Peyer's patch (tissue), 4 donors: ENCODE measurements around the gene CYB561. TPM values are rescaled to one million over a fixed set of nuclear protein-coding genes. Genes with fewer than 3 reads are reported as not detected.

ENCODE experiments used
- DNase-seq, 3 donors: peaks; one replicate each; pipeline ENCODE4 v3.0.0-alpha.2; 2017 to 2019
- H3K27ac ChIP-seq, 4 donors: fragments of 200-600 bp; sonication (generic); one replicate each; pipeline ENCODE4 v1.5.1; 2016 to 2019
- H3K27me3 ChIP-seq, 2 donors: fragments of 200-600 bp; sonication (generic); one replicate each; pipeline ENCODE4 v1.5.1; 2019
- H3K36me3 ChIP-seq, 3 donors: fragments of 200-600 bp; sonication (generic); one replicate each; pipeline ENCODE4 v1.5.1; 2016 to 2019
- H3K4me1 ChIP-seq, 4 donors: fragments of 200-600 bp; sonication (generic); one replicate each; pipeline ENCODE4 v1.5.1; 2016 to 2019
- H3K4me3 ChIP-seq, 4 donors: fragments of 200-600 bp; sonication (generic); 1 replicate in 3 of 4; 2 replicates in 1 of 4; pipeline ENCODE4 v1.5.1; 2016 to 2019; ENCODE audit warnings: mild to moderate bottlenecking in 1 of 4
- H3K9me3 ChIP-seq, 4 donors: fragments of 200-600 bp; sonication (generic); one replicate each; pipeline ENCODE4 v1.5.1; 2016 to 2019; ENCODE audit warnings: mild to moderate bottlenecking in 1 of 4
- POLR2A ChIP-seq, 2 donors: fragments of 450-650 bp; IDR thresholded peaks; one replicate each; pipeline ENCODE4 v1.5.1; 2017; ENCODE audit warnings: antibody characterized with exemption in 2 of 2, mild to moderate bottlenecking in 2 of 2, moderate library complexity in 2 of 2
- total RNA-seq, 4 donors: library from RNA; depleted of rRNA; stranded (reverse); fragments of >200 nt; gene quantifications; one replicate each; pipeline ENCODE4 v1.1.0, GENCODE V29; 2016
- TF ChIP-seq, protein P1 (sequence below), 6 experiments: fragments of 450-650 bp in 4 of 6; fragments of 200-600 bp in 2 of 6; sonication (generic) in 1 of 6; IDR thresholded peaks; one replicate each; pipeline ENCODE4 v1.5.1; 2017 to 2019; ENCODE audit warnings: antibody characterized with exemption in 6 of 6, mild to moderate bottlenecking in 3 of 6, moderate library complexity in 1 of 6

CYB561 gene
- total RNA-seq, 4 donors from 2014 or later, result 42.9 to 161 (median 98.5) TPM

DNA sequence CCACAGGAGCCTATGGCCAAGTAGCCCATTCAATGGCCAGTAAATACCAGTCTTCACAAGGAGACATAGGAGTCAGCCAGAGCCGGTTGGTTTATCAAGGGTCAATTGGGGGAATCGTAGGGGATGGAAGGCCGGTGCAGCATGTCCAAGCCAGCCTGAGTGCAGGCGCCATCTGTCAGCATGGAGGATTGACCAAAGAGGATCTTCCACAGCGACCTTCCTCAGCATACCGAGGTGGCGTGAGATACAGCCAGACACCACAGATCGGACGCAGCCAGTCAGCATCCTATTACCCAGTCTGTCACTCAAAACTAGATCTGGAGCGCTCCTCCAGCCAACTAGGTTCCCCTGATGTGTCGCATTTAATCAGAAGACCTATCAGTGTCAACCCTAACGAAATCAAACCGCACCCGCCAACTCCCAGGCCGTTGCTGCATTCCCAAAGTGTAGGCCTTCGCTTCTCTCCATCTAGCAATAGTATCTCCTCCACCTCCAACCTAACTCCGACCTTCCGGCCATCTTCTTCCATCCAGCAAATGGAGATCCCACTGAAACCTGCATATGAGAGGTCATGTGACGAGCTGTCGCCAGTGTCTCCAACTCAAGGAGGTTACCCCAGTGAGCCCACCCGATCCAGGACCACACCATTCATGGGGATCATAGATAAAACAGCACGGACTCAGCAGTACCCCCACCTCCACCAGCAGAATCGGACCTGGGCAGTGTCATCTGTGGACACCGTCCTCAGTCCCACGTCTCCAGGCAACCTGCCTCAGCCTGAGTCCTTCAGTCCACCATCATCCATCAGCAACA lies 25.0 kb downstream of the CYB561 start:
- Histone ChIP-seq H3K9me3 (no peaks in the 10 kb centered on the region), H3K27ac (no peak overlapping the region), H3K27me3 (no peaks in the 10 kb centered on the region), H3K36me3 (no peaks in the 10 kb centered on the region), H3K4me1 (no peaks in the 10 kb centered on the region), H3K4me3 (no peak overlapping the region)
- DNase-seq, result no peak
- TF ChIP-seq, protein P1, sequence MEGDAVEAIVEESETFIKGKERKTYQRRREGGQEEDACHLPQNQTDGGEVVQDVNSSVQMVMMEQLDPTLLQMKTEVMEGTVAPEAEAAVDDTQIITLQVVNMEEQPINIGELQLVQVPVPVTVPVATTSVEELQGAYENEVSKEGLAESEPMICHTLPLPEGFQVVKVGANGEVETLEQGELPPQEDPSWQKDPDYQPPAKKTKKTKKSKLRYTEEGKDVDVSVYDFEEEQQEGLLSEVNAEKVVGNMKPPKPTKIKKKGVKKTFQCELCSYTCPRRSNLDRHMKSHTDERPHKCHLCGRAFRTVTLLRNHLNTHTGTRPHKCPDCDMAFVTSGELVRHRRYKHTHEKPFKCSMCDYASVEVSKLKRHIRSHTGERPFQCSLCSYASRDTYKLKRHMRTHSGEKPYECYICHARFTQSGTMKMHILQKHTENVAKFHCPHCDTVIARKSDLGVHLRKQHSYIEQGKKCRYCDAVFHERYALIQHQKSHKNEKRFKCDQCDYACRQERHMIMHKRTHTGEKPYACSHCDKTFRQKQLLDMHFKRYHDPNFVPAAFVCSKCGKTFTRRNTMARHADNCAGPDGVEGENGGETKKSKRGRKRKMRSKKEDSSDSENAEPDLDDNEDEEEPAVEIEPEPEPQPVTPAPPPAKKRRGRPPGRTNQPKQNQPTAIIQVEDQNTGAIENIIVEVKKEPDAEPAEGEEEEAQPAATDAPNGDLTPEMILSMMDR (IDR thresholded peaks at IDR 0.05), result no peak
- no peak for TF ChIP-seq POLR2A (IDR thresholded peaks at IDR 0.05)

DNA sequence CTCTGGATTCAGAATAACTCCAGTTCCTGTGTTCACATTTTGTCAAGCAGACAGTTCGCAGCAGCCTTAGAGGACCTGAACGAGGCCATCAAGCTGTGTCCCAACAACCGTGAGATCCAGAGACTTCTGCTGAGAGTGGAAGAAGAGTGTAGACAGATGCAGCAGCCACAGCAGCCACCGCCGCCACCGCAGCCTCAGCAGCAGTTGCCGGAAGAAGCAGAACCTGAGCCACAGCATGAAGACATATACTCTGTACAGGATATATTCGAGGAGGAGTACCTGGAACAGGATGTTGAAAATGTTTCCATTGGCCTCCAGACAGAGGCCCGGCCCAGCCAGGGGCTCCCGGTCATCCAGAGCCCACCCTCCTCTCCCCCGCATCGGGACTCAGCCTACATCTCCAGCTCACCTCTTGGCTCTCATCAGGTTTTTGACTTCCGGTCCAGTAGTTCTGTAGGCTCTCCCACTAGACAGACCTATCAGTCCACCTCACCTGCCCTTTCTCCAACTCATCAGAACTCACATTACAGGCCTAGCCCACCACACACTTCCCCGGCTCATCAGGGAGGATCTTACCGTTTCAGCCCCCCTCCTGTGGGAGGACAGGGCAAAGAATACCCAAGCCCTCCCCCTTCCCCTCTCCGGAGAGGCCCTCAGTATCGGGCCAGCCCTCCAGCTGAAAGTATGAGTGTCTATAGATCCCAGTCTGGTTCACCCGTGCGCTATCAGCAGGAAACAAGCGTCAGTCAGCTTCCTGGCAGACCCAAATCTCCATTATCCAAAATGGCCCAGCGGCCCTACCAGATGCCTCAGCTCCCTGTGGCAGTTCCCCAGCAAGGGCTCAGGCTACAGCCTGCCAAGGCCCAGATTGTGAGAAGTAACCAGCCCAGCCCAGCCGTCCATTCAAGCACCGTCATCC lies 25.9 kb downstream of the CYB561 start:
- H3K36me3 ChIP-seq, result no peaks in the 10 kb centered on the region
- no peaks in the 10 kb centered on the region for H3K4me1 ChIP-seq
- no peaks in the 10 kb centered on the region for H3K27me3 ChIP-seq
- no peak overlapping the region for H3K4me3 ChIP-seq
- peak overlapping the region in 1 of 4 donors; percentile 46 for H3K27ac ChIP-seq
- H3K9me3 ChIP-seq, result no peaks in the 10 kb centered on the region
- TF ChIP-seq, protein P1 (IDR thresholded peaks at IDR 0.05), result no peak
- no peak for TF ChIP-seq POLR2A (IDR thresholded peaks at IDR 0.05)
- DNase-seq, result no peak

DNA sequence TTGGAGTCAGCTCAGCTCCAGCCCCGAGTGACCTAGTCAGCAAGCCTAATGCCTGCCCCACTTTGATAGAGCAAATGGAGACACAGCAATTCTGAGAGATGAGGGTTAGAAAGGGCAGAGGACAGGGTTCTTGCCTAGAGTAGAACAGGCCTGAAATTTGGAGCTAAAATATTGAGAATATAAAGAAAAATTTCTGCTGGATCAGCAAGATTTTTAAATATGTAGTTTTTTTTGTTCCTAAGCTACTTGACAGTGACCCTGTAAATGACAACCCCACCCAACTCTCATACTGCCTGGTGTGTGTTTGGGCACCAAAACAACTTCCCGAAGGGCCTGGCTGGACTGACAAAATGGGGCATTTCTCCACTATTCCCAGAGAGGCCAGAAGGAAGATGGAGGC lies 26.7 kb downstream of the CYB561 start:
- no peaks in the 10 kb centered on the region for H3K27me3 ChIP-seq

DNA sequence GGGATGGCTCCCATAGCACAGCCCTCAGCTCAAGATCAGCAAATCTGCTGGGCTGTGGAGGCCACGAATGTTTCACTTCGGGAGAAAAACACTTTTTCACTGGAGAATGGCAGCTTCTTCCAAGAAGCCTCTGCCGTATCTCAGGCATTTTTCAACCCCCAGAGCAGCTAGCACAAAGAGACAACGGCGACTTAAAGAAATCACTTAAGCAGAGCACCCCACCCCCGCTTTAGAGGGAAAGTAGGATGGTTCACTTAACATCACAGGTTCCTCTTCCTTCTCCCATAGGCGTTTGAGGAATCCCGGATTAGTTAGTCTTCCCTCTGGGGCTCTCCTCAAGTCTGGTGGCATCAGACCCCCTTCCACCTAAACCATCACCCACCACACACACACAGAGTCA lies 27.6 kb downstream of the CYB561 start:
- peaks cover 0 to 1% (median 0%) of the 10 kb centered on the region in 3 donors for H3K36me3 ChIP-seq
- no peaks in the 10 kb centered on the region for H3K27me3 ChIP-seq
- H3K4me3 ChIP-seq, result no peak overlapping the region
- no peak overlapping the region for H3K27ac ChIP-seq
- no peaks in the 10 kb centered on the region for H3K9me3 ChIP-seq
- no peaks in the 10 kb centered on the region for H3K4me1 ChIP-seq
- no peak for DNase-seq
- no peak for TF ChIP-seq POLR2A (IDR thresholded peaks at IDR 0.05)
- TF ChIP-seq, protein P1 (IDR thresholded peaks at IDR 0.05), result no peak

More for the DNA sequence above, 26.7 kb downstream of the CYB561 start:
- Histone ChIP-seq H3K4me1 (no peaks in the 10 kb centered on the region), H3K4me3 (no peak overlapping the region), H3K27ac (peak overlapping the region in 1 of 4 donors; percentile 46), H3K36me3 (no peaks in the 10 kb centered on the region), H3K9me3 (no peaks in the 10 kb centered on the region)
- TF ChIP-seq, protein P1 (IDR thresholded peaks at IDR 0.05), result no peak
- TF ChIP-seq POLR2A (IDR thresholded peaks at IDR 0.05), result no peak
- DNase-seq, result no peak

DNA sequence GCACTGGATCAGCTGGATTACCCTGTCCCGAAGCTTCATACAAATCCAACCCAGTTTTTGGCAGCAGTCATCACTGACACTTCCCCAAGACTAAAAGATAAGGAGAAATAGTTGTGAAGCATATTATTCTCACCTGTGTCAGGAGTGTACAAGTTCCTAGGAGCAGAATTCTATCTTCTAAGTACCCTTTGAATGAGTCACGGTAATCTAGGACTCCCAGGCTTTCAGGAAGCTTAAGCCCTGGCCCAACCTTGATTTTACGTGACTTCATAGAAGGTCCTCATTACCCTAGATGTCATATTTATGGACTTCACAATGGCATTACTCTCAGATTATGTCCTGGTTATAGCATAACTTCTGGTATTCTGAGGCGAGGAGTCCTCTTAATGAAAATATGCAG lies 31.9 kb downstream of the CYB561 start:
- Histone ChIP-seq H3K27ac (no peak overlapping the region), H3K4me1 (no peaks in the 10 kb centered on the region), H3K36me3 (peaks cover 0 to 13% (median 0%) of the 10 kb centered on the region in 3 donors), H3K27me3 (no peaks in the 10 kb centered on the region), H3K4me3 (no peak overlapping the region), H3K9me3 (no peaks in the 10 kb centered on the region)
- no peak for TF ChIP-seq POLR2A (IDR thresholded peaks at IDR 0.05)
- TF ChIP-seq, protein P1 (IDR thresholded peaks at IDR 0.05), result no peak
- no peak for DNase-seq
